Fibroblast of lung (primary cell): ENCODE data around the gene UPK3A.

Experiments
- EZH2 ChIP-seq: IDR thresholded peaks from 2 replicates; pipeline ENCODE4 v1.5.1; 2012; ENCODE audit warnings: low read length, control low read depth, mild to moderate bottlenecking; ENCODE audit errors: missing control alignments
- TF ChIP-seq, protein P1 (sequence below), 2 donors: IDR thresholded peaks in 1 of 2; conservative IDR thresholded peaks in 1 of 2; 1 replicate in 1 of 2; 2 replicates in 1 of 2; pipeline ENCODE4 v1.5.1; 2011 to 2012; ENCODE audit warnings: low read length in 2 of 2, control low read depth in 1 of 2, inconsistent platforms in 1 of 2, low read depth in 1 of 2, mild to moderate bottlenecking in 1 of 2

DNA sequence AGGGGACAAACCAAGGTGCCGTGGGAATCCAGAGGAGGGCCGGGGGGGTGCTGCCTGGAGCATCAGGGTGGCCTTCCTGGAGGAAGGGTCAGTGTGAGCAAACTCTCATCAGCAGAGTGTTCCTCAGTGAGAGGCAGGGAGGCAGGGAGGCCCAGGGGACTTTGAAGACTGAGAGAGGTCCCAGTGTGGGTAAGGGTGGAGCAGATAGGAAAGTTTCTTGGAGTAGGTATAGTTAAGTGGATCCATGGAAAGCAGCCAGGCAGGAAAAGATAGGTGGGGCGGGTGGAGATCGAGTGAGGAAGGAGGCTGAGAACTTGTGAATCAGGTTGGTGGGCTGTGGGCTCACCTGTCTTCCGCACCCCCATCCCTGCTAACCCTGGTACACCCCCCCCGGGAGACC is 9.3 kb downstream of the UPK3A start:
- TF ChIP-seq, protein P1, sequence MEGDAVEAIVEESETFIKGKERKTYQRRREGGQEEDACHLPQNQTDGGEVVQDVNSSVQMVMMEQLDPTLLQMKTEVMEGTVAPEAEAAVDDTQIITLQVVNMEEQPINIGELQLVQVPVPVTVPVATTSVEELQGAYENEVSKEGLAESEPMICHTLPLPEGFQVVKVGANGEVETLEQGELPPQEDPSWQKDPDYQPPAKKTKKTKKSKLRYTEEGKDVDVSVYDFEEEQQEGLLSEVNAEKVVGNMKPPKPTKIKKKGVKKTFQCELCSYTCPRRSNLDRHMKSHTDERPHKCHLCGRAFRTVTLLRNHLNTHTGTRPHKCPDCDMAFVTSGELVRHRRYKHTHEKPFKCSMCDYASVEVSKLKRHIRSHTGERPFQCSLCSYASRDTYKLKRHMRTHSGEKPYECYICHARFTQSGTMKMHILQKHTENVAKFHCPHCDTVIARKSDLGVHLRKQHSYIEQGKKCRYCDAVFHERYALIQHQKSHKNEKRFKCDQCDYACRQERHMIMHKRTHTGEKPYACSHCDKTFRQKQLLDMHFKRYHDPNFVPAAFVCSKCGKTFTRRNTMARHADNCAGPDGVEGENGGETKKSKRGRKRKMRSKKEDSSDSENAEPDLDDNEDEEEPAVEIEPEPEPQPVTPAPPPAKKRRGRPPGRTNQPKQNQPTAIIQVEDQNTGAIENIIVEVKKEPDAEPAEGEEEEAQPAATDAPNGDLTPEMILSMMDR (conservative IDR thresholded peaks at IDR 0.05 in 1 of 2, IDR thresholded peaks at IDR 0.05 in 1 of 2; ENCODE audit: low read depth in 1 of 2, low read length in 2 of 2) = no peak
- no peak for TF ChIP-seq EZH2
